ENCODE data around the gene KLHL29.
"Not testable (repeated sequence)": the region's sequence is repeated elsewhere in the genome, so short reads cannot be mapped to it uniquely, and the experiment has no call there.

KLHL29 gene

GRCh38 chr2:23384551-23385343, at the start of gene KLHL29:
KLHL29 (plus strand) TSS chr2:23385179; CDS start chr2:23562197, 177,018 bp downstream.
- peak; percentile 76 for DNase-seq (ENCODE audit: low spot score)

- no peak for DNase-seq (ENCODE audit: low spot score)
Measured at GRCh38 chr2:23335550-23335949, 49.4 kb upstream of the KLHL29 start.

- DNase-seq (ENCODE audit: low spot score), result no peak
Measured at GRCh38 chr2:23342075-23342474, 42.9 kb upstream of the KLHL29 start.

GRCh38 chr2:23346029-23346428, 39.0 kb upstream of the KLHL29 start:
- no peak for DNase-seq (ENCODE audit: low spot score)

- DNase-seq (ENCODE audit: low spot score), result no peak
Measured at GRCh38 chr2:23346781-23347180, 38.2 kb upstream of the KLHL29 start.

- DNase-seq (ENCODE audit: low spot score), result no peak
Measured at GRCh38 chr2:23347471-23348092, 37.4 kb upstream of the KLHL29 start.

- DNase-seq (ENCODE audit: low spot score), result not testable (repeated sequence)
Measured at GRCh38 chr2:23348093-23348481, 36.9 kb upstream of the KLHL29 start.

- DNase-seq (ENCODE audit: low spot score), result no peak
Measured at GRCh38 chr2:23349508-23349907, 35.5 kb upstream of the KLHL29 start.

- DNase-seq (ENCODE audit: low spot score), result no peak
Measured at GRCh38 chr2:23350041-23350791, 34.8 kb upstream of the KLHL29 start.

- no peak for DNase-seq (ENCODE audit: low spot score)
Measured at GRCh38 chr2:23350792-23351355, 34.1 kb upstream of the KLHL29 start.

GRCh38 chr2:23351388-23352141, 33.4 kb upstream of the KLHL29 start:
- DNase-seq (ENCODE audit: low spot score), result peak; percentile 74

GRCh38 chr2:23354554-23354953, 30.4 kb upstream of the KLHL29 start:
- DNase-seq (ENCODE audit: low spot score), result no peak

GRCh38 chr2:23355001-23355400, 30.0 kb upstream of the KLHL29 start:
- DNase-seq (ENCODE audit: low spot score), result no peak

- no peak for DNase-seq (ENCODE audit: low spot score)
Measured at GRCh38 chr2:23356711-23357110, 28.3 kb upstream of the KLHL29 start.

- peak; percentile 40 for DNase-seq (ENCODE audit: low spot score)
Measured at GRCh38 chr2:23359631-23360567, 25.1 kb upstream of the KLHL29 start.

GRCh38 chr2:23360571-23361125, 24.3 kb upstream of the KLHL29 start:
- no peak for DNase-seq (ENCODE audit: low spot score)

GRCh38 chr2:23361152-23361551, 23.8 kb upstream of the KLHL29 start:
- DNase-seq (ENCODE audit: low spot score), result no peak

- no peak for DNase-seq (ENCODE audit: low spot score)
Measured at GRCh38 chr2:23363268-23363667, 21.7 kb upstream of the KLHL29 start.

- peak; percentile 91 for DNase-seq (ENCODE audit: low spot score)
Measured at GRCh38 chr2:23363831-23364230, 21.1 kb upstream of the KLHL29 start.

- DNase-seq (ENCODE audit: low spot score), result no peak
Measured at GRCh38 chr2:23366720-23367119, 18.3 kb upstream of the KLHL29 start.
